Measurements from ENCODE around the gene CARF.
"Not testable (repeated sequence)": the region's sequence is repeated elsewhere in the genome, so short reads cannot be mapped to it uniquely, and the experiment has no call there.

The CARF gene, protein sequence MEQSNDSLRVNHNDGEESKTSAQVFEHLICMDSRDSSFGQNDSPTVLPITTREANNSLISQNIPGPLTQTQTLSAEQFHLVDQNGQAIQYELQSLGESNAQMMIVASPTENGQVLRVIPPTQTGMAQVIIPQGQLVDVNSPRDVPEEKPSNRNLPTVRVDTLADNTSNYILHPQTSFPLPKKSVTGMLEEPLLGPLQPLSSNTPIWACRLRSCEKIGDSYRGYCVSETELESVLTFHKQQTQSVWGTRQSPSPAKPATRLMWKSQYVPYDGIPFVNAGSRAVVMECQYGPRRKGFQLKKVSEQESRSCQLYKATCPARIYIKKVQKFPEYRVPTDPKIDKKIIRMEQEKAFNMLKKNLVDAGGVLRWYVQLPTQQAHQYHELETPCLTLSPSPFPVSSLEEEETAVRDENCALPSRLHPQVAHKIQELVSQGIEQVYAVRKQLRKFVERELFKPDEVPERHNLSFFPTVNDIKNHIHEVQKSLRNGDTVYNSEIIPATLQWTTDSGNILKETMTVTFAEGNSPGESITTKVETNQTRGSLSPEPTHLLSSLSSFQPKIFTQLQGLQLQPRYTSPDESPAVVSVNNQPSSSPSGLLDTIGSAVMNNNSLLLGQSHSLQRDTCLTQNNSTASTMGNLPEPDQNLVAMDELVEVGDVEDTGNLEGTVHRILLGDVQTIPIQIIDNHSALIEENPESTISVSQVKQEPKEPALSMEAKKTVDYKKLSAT

GRCh38 chr2:202911512-202912341 is at the start of gene CARF, which contains the start of gene WDR12:
CARF (plus strand) TSS chr2:202912275; CDS start chr2:202941903, 29,628 bp downstream.
WDR12 (minus strand) TSS chr2:202911673; CDS start chr2:202911476, 197 bp downstream.
- DNase-seq (ENCODE audit: low spot score), result peak; percentile 96

DNA sequence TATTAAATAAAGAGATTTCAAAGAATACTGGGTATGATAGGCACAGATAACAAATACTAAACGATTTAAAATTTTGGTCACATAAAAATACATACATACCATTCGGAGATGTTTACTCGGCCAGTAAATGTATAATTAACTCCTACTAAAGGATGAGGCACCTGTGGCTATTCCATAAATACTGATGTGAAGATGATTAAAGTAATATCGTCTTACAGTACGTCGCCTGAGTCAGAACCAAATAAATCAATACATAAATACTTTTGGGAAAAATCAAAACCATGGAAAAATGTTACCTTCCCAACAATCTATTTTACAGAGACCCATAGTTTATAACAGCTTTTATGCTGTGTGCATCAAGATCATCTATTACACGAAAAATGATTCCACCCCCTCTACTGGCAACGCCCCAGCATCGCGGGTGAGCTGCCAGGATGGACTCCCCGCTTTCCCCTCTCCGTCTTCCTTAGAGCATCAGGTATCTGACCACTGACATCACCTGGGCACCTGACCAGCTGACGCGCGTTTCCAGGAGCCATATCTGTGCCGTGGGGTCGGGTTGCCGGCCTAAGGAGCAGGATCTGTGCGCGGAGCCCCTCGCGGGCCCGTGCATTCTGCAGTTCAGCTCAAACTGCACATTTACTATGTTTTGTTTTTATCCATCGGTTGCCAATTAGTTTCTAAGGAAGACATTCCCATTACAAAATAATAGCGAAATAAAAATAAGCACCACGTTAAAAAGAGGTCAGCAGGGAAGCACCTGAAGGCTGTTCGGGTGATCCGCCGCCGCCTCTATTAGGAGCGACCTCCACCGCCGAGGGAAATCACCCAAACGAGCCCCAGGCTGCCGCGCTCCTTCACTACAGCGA is 41.4 kb upstream of the CARF start:
- peak; percentile 56 for DNase-seq (ENCODE audit: low spot score)

DNA sequence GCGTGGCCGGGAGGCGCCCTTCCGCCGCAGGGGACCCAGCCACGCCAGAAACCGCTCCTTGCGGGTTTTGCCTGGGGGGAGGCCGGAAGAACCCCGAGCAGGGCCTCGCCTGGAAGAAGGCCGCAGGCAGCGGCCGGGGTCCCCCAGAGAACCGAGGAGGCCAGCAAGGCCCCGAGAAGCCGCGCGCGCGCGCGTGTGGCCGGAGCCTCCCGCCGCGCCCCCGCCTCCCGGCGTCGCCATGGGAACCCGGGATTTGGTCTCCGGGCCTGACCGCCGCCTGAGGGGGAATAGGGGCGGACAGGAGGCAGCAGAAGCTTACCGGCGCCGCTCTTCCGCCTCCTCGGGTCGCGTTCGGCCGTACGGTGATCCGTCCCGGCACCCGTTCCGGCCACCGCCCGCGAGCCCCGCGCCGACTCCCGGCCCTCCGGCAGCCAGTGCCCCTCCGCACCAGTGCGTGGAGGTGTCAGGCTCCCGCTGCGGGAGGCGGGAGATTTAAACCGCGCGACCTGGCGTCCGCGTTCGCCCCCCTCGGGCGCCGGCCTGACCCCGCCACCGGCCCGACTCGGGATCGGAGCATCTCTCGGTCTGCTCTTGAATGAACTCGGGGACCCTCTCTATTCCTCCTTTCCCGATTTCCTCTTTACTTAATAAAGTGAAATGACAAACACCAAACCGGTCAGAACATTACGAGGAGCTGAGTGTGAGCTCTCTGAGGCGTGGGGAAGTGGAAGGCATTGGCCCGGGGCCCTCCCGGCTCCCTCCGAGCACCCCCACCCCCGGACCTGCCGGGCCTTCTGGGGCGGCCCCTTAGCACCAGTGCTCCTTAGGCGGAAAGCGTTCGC is 40.6 kb upstream of the CARF start, which contains the start of gene ICA1L:
ICA1L (minus strand) TSS at position 467 of the 842 bp plus-strand sequence. CDS start 42,757 bp downstream, outside the sequence.
- peak; percentile 86 for DNase-seq (ENCODE audit: low spot score)

DNA sequence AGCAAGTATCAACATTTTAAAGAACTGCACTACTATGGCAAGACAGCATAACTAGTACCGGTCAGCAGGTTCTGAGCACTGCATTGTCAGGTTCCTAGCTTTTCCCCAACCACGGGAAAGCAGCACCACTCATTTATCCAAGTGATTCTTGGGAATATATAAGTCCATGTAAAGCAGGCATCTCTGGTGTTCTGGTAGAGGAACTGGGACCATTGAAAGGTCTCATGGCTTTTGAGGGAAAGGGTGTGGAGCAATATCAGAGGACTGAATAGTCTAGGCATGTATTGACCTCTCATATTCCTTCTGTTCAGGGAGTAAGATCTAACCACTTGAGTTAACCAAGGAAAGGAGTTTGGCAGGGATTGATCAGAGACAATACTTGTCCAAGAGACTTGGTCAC is 34.4 kb upstream of the CARF start:
- DNase-seq (ENCODE audit: low spot score), result no peak

DNA sequence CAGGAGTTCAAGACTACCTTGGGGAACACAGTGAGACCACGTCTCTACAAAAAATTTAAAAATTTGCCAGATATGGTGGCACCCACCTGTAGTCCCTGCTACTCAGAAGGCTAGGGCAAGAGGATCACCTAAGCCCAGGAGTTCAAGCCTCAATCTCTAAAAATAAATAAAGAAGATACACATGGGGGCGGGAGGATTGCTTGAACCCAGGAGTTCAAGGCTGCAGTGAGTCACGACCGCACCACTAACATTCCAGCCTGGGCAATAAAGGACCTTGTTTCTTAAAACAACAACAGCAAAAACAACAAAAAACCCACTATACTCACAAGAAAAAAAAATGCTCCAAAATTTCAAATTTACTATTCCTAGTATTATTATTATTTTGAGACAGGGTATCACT is 30.5 kb upstream of the CARF start:
- DNase-seq (ENCODE audit: low spot score), result no peak

GRCh38 chr2:202883987-202884675 is 27.9 kb upstream of the CARF start:
- DNase-seq (ENCODE audit: low spot score), result peak; percentile 11

DNA sequence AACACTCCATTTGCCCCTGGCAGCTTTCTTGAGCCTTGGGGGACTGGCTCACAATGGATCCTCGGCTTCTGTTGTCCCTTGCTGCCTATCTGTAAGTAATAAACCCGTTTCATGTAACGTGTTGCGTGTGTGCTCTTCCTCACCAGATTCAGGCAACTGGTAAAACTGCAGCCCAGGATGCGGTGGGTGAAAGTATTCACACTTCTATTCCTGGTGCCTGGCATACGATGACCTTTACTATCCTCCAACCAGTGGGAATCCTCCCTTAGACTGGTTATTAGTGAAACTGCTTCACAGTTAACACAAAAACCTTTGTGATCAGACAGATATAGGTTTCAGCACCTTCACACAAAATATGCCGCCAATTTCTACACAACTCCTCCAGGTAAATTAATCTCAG is 26.9 kb upstream of the CARF start:
- no peak for DNase-seq (ENCODE audit: low spot score)

GRCh38 chr2:202905507-202905906 is 6.6 kb upstream of the CARF start:
- not testable (repeated sequence) for DNase-seq (ENCODE audit: low spot score)

DNA sequence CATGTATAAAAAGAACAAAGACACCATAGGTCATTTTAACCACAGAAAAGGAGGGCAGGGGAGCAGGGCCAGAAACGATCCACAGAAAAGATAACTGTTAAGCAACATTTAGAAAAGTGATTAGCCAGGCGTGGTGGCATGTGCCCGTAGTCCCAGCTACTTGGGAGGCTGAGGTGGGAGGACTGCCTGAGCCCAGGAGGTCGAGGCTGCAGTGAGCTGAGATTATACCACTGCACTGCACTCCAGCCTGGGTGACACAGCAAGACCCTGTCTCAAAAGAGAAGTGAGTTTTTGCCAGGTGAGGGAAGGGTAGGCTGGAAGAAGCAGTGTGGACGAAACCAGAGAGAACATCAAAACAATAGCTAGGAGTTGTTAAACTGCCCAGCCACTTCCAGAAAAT is 3.9 kb upstream of the CARF start:
- no peak for DNase-seq (ENCODE audit: low spot score)

DNA sequence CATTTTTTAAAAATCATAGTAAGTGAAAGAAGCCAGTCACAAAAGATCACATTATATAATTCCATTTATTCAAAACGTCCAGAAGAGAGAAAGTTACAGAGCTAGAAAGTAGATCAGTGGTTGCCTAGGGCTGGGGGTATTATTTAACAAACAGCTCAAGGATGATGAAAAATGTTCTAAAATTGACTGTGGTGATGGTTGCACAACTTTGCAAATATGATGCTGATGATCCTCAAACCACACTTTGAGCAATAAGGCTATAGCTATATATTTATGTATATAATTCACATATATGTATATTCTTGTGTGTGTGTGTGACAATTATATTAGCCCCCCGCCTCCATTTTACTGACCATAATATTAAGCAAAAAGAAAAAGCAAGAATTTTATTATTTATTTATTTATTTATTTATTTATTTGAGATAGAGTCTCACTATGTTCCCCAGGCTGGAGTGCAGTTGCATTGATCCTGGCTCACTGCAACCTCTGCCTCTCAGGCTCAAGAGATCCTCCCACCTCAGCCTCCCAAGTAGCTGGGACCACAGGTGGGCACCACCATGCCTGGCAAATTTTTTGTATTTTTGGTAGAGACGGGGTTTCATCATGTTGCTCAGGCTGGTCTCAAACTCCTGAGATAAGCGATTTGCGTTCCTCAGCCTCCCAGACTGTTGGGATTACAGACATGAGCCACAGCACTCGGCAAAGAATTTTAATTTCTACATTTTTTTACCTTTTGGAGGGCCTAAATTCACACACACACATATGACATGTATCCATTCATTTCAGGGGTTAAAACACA is 2.5 kb upstream of the CARF start:
- no peak for DNase-seq (ENCODE audit: low spot score)

DNA sequence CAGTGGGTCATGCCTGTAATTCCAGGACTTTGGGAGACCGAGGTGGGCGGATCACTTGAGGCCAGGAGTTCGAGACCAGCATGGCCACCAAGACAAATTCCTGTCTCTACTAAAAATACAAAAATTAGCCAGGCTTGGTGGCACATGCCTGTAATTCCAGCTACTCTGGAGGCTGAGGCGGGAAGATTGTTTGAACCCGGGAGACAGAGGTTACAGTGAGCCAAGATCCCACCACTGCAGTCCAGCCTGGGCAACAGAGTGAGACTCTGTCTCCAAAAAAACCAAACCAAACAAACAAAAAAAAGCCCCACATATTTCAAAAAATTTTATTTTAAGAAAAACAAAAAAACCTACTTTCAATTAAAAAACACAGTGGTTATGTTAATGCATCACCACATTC is 1.8 kb upstream of the CARF start:
- DNase-seq (ENCODE audit: low spot score), result not testable (repeated sequence)

DNA sequence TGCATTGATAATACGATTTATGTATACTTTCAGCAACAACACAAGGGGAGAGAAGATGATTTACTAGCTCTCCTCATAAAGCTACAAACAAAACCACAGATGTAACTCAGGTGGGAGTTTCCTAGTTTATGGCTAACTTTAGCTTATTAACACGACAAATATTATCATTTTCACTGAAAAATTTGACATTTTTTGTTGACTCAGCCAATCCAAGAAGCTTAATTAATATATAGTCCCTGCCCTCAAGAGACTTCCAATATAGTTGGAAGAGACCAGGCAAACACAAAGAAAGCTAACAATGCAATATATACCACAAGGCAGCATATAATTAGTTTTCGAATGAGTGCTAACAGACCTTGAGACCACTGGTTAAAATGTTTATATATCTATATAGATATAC is 1.4 kb upstream of the CARF start:
- DNase-seq (ENCODE audit: low spot score), result no peak

DNA sequence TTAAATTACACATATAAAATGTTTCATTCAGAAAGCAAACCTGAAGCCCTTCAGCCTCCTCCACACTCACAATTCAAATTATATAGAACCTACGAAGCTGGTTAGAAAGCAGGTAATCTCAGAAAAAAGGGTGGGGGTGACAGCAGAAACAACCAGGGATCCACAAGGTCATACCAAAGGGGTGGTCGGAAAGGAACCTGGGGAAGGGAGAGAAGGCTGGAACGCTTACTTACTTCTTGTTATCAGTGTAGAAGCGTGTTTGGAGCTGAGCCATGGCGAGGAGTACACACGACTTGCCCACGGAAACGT is 918 bp upstream of the CARF start:
- DNase-seq (ENCODE audit: low spot score), result peak; percentile 15

DNA sequence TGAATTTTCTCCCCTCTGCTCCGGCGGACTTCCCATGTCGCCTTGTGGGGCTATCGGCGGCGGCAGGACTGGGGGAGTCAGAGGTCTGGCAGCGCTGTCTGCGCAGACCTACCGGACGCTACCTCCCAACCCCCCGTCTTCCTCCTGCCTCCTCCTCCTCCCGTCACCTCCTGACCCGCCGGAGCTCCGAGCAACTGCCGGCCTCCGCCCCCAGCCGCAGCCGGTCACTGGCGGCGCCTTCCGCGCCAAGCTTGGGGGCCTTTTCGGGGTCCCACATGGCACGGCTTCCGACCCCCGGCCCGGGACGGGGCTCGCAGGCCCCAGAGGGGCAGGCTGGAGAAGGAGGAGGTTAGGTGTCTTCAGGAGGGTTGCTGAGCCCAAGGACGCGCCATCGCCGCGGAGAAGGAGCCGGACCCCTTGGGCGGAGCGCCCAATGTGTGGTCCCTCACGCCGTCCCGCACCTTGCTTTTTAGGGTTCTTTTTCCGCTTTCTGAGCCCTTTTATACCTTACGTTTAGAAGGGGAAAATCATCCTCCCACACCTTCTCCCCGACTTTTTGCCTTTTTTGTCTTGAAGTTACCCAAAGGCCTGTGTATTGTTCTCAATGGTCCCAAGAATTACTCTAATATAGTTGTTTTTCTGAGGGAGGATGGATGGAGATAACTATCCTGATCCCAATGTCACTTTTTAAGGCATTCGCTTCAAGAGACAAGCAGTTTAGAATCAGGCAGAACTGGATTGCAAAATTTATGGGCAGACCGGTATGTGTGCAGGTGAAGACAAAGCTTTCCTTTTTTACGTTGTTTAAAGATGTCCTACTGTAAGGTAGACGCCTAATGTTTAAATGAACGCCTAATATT is 497 bp downstream of the CARF start:
- DNase-seq (ENCODE audit: low spot score), result not testable (repeated sequence)

- DNase-seq (ENCODE audit: low spot score), result no peak
Observed at GRCh38 chr2:202918860-202919259, 6.8 kb downstream of the CARF start.

DNA sequence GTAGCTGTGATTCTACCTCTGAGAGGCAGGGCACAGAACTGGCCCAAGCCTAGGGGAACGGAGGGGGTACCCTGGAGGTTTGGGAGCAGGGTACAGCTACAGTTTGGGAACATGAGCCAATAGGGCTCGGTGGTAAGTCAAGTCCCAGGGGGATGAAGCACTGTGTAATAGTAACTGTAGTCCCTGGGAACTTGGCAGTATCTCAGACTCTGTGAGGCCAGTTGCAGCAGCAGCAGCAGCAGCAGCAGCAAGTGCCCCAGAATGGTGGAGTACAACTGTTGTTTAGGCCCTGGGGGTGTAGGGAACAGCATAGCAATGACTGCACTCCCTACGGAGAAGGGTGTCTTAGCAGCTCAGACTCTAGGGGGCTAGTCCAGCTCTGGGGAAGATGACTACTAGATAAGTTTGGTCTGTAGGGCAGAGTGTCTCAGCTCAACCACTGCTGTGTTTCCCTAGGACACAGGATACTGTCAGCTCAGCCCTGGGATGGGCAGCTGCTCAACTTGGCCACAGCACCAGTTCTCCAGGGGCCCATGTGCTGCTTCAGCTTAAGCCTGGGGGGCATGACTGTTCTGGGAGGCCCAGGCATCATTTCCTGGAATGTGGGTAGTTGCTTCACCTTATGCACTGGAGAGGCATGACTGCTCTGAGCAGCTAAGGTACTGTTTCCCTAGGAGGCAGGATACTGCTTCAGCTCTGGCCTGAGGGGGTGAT is 20.5 kb downstream of the CARF start:
- DNase-seq (ENCODE audit: low spot score), result peak; percentile 12

DNA sequence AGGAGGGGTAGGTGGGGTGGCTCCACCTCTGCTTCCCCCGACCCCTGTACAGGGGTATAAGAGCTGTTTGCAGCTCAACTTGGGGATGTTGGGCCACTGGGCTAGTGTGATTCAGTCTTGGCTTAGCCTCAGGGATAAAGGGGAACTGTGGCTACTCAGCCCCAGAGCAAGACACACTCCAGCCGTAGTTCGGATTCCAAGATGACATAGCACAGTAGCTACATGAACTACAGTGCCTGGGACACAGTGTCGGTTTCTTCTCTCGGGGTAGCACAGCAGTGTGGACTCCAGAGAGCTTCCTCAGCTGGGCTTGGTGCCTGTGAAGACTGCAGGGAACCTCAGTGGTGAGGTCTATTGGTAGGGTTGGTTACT is 21.1 kb downstream of the CARF start:
- DNase-seq (ENCODE audit: low spot score), result no peak

All from AG08396 (cell line).